HepG2 (cell line): ENCODE measurements around the gene SLC29A3. TPM values are rescaled to one million over a fixed set of nuclear protein-coding genes. Genes with fewer than 3 reads are reported as not detected.

Experiments
- ATF1 ChIP-seq: IDR thresholded peaks from 2 replicates; pipeline ENCODE4 v1.6.1; 2016; ENCODE audit warnings: mild to moderate bottlenecking, control low read depth
- ESRRA ChIP-seq: sonication (generic); formaldehyde crosslinking; IDR thresholded peaks from 2 replicates; pipeline ENCODE4 v1.5.1; 2020; ENCODE audit warnings: mild to moderate bottlenecking, low read depth, missing genetic modification reagents
- GABPB1 ChIP-seq: IDR thresholded peaks from 2 replicates; pipeline ENCODE4 v1.6.1; 2016; ENCODE audit warnings: mild to moderate bottlenecking, missing genetic modification reagents, moderate library complexity, missing compliant biosample characterization
- JUNB ChIP-seq: sonication (generic); formaldehyde crosslinking; IDR thresholded peaks from 2 replicates; pipeline ENCODE4 v1.8.0; 2022; ENCODE audit warnings: missing genetic modification reagents, mild to moderate bottlenecking, borderline replicate concordance
- KIAA2018 ChIP-seq: sonication (generic); formaldehyde crosslinking; IDR thresholded peaks from 2 replicates; pipeline ENCODE4 v1.5.0; 2020; ENCODE audit warnings: mild to moderate bottlenecking, missing genetic modification reagents, borderline replicate concordance
- NR2F2 ChIP-seq: IDR thresholded peaks from 2 replicates; pipeline ENCODE4 v1.6.1; 2012; ENCODE audit warnings: low read depth, inconsistent platforms, borderline replicate concordance
- PHF5A ChIP-seq: IDR thresholded peaks from one replicate; pipeline ENCODE4 v1.6.1; 2018; ENCODE audit warnings: low read depth, missing genetic modification reagents; ENCODE audit not compliant: unreplicated experiment
- PRDM4 ChIP-seq: sonication (generic); formaldehyde crosslinking; IDR thresholded peaks from 2 replicates; pipeline ENCODE4 v1.9.0; 2021; ENCODE audit warnings: missing genetic modification reagents, borderline replicate concordance
- SRF ChIP-seq: IDR thresholded peaks from 2 replicates; pipeline ENCODE4 v1.6.1; 2011; ENCODE audit warnings: mild to moderate bottlenecking, low read depth, low read length, moderate library complexity
- SYNCRIP ChIP-seq: fragments of 200-400 bp; formaldehyde crosslinking; IDR thresholded peaks from 2 replicates; pipeline ENCODE4 v1.6.1; 2018; ENCODE audit warnings: mild to moderate bottlenecking, low read depth, low read length; ENCODE audit not compliant: insufficient read depth
- TEAD2 ChIP-seq: sonication (generic); formaldehyde crosslinking; IDR thresholded peaks from 2 replicates; pipeline ENCODE4 v1.9.0; 2021; ENCODE audit warnings: missing genetic modification reagents
- WIZ ChIP-seq: sonication (generic); formaldehyde crosslinking; IDR thresholded peaks from 2 replicates; pipeline ENCODE4 v1.5.1; 2020; ENCODE audit warnings: mild to moderate bottlenecking, missing genetic modification reagents
- ZBTB25 ChIP-seq: IDR thresholded peaks from 2 replicates; pipeline ENCODE4 v1.6.1; 2018; ENCODE audit warnings: missing genetic modification reagents
- ZFP91 ChIP-seq: sonication (generic); formaldehyde crosslinking; IDR thresholded peaks from 2 replicates; pipeline ENCODE4 v1.9.0; 2022; ENCODE audit warnings: missing genetic modification reagents, mild to moderate bottlenecking, borderline replicate concordance
- ZFY ChIP-seq: sonication (generic); formaldehyde crosslinking; IDR thresholded peaks from 2 replicates; pipeline ENCODE4 v1.4.0; 2020; ENCODE audit warnings: missing genetic modification reagents
- ZNF615 ChIP-seq: sonication (generic); formaldehyde crosslinking; IDR thresholded peaks from 2 replicates; pipeline ENCODE4 v1.5.0; 2020; ENCODE audit warnings: mild to moderate bottlenecking, missing genetic modification reagents, borderline replicate concordance
- polyA plus RNA-seq, 8 experiments: library from polyadenylated mRNA; depleted of rRNA in 3 of 8; stranded (reverse) in 7 of 8; unstranded in 1 of 8; fragments of >200 nt; fragmentation: Illumina TruSeq in 4 of 8; extraction: Trizol in 4 of 8; gene quantifications; 2 replicates each; pipeline versions ENCODE4 v1.2.1 to v1.2.3, GENCODE V29; 2011 to 2016; ENCODE audit warnings: low read depth in 4 of 8, missing spikeins in 1 of 8, mixed read lengths in 1 of 8; ENCODE audit not compliant: insufficient read depth in 1 of 8
- total RNA-seq, 5 experiments: library from RNA; depleted of rRNA; stranded (reverse); fragments of >200 nt; fragmentation: Illumina TruSeq; extraction: Trizol; gene quantifications; 2 replicates each; pipeline ENCODE4 v1.2.3, GENCODE V29; 2016; ENCODE audit warnings: low read depth in 1 of 5

The SLC29A3 gene
- total and polyA plus RNA-seq, 2 of the 13 experiments (the other 11 are each of a cell fraction or from before 2014, with no cell fraction given), result 8.6 to 11.8 TPM

- TF ChIP-seq PRDM4 (CRISPR knock-in tag) (no peak), ZFP91 (0 out of 2 replicates have a peak, but pooled peaks have one; percentile 0), ZBTB25 (CRISPR knock-in tag) (no peak), KIAA2018 (CRISPR knock-in tag) (no peak), SYNCRIP (no peak), WIZ (CRISPR knock-in tag) (no peak), PHF5A (CRISPR knock-in tag) (no peak), TEAD2 (CRISPR knock-in tag) (no peak), JUNB (CRISPR knock-in tag) (no peak), ESRRA (CRISPR knock-in tag) (no peak), ATF1 (CRISPR knock-in tag) (no peak), GABPB1 (no peak), NR2F2 (no peak), SRF (no peak), ZFY (CRISPR knock-in tag) (peak; percentile 48), ZNF615 (CRISPR knock-in tag) (no peak)
Observed at GRCh38 chr10:71333129-71333887, 14.2 kb downstream of the SLC29A3 start (continued).
